Muscle of arm (tissue), 12 donors: ENCODE data around the gene NYNRIN. TPM values are rescaled to one million over a fixed set of nuclear protein-coding genes. Genes with fewer than 3 reads are reported as not detected.

Experiments
- DNase-seq: peaks from one replicate; pipeline ENCODE4 v3.0.0-alpha.2; 2013
- polyA plus RNA-seq, 12 donors: library from polyadenylated mRNA; unstranded; fragments of 120-200 nt; gene quantifications; one replicate each; pipeline ENCODE4 v1.2.1, GENCODE V29; 2013; ENCODE audit not compliant: insufficient read length in 12 of 12

Gene NYNRIN
- polyA plus RNA-seq, 12 donors, result 19.2 to 60.0 (median 30.0) TPM

DNA sequence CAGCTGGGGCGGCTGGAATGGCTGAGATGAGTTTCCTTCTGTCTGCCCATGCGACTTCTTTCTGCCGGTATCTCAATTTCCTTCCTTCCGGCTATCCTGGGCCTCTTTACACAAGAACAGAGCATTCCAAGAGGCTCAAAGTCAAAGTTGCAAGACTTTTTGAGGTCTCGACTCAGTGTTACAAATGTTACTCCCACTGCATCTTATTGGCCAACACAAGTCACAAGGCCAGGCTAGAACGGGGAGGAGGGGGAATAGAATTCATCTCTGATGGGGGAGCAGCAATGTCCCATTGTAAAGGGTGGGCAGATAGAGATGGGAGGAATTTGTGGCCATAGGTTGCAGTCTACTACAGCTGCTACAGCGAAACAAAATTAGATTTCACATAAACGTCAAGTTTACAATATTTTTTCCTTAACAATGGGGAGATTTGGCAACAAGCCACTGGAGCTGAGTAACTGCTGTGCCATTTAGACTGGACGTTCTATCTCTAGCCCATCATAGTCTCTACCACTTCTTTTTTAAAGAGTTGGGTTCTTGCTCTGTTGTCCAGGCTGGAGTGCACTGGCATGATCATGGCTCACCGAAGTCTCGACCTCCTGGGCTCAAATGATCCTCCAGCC lies 9.5 kb upstream of the NYNRIN start:
- DNase-seq, result no peak

DNA sequence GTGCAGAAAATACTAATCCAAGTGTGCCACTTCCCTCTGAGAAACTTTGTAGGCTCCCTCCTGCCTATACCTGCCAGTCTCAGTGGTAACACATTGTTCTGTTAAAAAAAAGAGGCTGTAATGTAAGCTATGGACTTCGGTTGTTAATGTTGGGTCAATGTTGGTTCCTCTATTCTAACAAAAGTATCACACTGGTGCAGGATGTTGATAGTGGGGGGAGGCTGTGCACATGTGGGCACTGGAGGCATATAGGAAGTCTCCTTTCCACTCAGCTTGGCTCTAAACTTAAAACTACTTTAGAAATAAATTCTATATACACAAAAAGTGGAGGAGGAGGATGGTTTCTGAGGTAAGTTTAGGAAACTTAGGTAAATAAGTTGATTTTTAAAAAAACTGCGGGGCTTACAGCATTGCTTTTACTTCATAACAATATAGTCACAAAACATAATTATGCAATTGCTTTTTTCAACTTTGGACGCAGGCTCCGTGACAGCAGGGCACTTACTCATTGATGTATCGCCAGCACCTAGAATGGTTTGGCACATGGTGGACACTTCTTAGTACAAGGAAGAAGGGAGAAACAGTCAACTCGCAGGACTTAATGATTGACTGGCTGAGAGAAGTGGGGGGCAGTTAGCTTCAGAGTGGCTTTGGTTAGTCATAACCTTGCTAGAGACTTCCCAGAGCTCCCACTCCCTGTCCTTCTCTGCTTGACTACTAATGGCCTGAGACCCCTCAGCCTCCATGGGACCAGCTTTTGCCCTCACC lies 7.9 kb upstream of the NYNRIN start:
- no peak for DNase-seq

DNA sequence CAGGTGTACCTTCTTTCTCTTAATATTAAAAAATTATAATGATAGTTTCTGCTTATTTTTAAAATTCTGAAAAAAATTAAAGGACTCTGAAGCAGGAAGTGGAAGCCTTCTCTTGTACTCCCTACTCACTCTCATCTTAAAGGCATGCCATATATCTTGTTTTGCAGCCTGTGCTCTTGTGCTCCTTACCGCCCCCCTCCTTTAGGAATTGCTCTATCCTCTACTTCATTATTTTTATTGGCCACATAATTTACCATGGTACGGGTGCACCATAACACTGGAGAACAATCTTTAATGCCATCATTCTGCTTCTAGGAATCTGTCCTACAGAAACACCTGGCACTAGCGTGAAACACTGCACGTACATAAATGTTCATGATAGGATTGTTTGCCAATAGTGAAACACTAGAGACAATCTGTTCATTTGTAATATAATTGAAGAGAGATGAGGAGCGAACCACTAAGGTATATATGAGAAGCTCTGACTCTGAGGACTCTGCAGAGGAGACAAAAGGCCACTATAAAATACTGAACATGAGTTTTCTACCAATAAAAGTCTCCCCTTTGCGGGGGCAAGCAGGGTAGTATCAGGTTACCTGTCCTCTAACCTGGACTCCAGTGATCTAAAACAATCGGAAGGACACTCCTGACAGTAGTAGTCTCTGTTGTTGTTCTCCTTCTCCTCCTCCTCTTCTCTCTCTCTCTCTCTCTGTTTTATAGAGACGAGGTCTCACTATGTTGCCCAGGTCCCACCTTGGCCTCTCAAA lies 6.3 kb upstream of the NYNRIN start:
- DNase-seq, result no peak

DNA sequence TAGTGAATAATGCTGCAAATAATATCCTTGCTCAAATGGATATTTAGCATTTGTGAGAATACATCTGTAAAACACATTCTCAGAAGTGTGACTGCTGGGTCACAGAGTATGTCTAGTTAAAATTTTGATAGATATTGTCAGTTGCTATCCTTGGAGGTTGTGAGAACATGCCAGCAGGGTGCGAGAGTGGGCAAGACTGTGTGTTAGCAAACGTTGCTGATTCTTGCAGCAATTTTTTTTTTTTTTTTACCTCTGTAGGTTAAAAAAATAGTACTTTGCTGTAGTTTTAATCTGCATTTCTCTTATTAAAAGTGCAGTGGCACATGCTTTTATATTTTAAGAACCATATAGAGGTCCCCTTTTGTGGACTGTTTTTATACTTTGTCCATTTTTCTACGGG lies 4.5 kb upstream of the NYNRIN start:
- DNase-seq, result no peak

DNA sequence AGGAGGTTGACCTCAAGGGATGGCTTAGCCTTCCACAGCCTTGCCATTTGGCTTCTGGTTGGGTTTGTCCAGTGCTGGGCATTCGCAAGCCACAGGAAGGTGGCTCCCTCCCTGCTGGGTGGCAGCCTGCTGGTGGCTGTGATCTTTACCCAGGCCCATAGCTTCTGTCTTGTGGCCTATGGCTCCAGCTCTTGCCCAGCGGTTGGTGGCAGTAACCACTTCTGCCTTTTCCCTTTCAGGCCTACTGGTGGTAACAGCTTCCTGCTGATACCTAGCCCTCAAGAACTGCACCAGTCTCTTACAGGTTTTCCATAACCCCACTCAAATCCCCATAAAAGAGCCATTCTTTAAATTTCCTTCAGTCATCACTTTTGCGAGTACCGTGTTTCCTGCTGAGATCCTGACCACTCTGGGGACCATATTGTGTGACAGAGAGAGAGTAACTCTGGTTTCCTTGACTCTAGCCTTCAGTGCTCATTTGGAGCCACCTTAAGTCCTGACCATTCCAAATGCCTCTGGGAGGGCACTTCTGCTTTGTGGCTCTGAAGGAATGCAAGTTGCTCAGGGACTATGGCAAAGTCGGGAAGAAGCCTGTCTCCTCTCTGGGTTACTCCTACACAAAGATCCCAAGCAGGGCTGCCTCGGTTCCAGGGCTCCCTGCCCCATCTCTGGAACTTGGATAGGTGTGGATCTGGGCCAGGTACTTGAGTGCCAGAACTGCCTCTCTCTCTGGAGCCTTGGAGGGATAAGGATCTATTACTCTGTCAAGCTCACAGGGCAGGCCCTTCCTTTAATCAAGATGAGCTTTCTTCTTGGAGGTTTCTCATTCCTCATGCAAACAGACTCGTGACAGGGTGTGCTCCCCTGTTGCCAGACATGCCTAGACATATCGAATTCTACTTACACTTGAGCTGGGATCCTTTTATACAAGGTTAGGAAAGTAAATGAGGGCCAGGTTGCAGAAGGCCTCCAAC lies 2.9 kb upstream of the NYNRIN start:
- no peak for DNase-seq

DNA sequence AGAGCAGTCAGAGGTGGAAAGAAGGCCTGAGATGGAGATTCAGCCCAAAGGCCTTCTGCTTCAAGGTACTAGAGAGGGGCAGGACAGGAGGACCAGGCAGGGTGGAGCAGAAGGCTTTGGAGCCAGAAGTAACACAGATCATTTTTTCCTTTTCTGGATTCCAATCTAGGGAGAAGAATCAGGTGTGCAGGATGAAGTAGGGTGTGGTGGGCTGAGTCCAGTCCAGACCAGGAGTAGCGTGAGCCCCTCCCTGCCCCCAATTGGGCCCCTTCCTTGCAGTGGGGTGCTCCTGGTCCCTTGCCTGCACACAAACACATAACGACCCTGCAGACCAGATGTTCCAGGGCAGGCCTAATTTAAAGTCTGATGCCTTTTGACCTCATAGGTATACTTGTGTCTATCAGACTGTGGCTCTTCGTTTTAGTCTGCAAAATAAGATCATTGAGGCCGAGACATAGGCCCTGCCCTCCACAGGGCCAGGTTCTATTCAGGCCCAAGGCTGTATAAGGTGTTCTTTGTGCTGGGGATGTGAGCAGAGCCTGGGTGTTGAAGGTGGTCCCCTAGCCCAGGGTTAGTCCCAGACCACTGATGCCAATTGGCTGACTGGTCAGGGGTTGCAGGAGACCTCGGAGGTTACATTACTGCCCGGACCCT lies 1.0 kb upstream of the NYNRIN start:
- DNase-seq, result no peak

DNA sequence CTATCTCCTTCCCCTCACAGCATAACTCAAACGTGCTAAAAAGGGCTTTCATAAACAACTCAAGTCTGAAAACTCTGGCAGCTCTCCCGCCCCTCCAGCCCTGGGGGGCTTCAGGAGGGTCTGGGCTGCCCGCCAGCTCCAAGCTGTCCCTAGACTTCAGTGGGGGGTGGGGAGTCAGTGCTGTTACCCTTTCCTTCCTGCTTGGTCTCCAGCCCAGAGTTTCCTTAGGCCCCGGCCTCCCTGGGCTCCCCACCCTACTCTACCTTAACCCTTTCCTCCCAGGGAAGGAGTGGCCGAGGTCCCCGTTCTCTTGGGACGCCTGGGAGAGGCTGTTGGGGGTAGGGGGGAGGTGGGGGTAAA lies 530 bp upstream of the NYNRIN start:
- DNase-seq, result peak; percentile 68

DNA sequence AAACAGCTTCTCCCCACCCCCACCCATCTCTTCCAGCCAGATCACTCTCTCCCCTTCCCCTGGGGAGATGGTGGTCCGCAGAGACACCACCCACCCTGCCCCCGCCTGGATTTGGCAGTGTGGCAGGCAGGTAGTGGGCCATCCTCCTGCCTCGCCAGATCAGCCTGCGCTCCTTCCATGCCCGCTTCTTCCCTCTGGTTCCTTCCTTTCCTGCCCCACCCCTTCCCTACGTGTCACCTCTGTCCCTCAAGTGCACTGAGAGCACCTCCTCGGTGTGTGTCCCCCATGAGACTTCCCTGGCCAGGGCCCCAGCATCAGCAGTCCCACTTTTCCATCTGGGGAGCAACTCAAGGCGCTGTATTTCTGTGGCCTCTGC lies 632 bp downstream of the NYNRIN start:
- no peak for DNase-seq

DNA sequence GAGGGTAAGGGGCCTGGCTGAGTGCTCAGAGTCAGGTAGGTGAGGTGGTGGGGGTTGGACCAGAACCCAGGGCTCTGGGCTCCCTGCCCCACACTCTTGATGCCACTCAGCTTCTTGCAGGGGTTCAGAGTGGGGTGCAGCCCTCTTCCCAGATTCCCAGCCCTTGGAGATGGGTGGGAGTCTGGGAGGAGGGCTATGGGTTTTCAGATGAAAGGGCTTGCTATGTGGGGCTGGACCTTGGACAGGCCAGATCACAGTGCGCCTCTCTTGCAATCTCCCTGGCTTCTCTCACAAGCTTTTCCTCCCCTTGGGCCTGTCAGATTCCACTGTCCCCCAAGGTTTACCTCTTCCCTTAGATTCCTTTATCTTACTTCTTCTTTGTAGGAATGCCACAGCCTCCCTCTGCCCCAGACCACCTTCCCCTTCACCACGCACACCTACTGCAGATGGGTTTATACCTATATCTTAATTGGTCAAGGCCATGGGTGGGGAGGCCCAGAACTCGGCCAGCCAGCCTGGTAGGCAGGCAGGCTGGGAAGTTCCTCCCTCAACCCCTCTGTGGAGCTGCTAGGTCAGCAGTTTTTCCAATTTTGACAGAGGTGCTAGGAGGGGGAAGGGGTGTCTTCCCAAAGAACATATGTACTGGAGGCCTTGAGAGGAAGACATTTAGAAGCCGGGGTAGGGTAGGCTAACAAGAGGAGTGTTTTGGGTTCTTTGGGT lies 1.4 kb downstream of the NYNRIN start:
- DNase-seq, result no peak

DNA sequence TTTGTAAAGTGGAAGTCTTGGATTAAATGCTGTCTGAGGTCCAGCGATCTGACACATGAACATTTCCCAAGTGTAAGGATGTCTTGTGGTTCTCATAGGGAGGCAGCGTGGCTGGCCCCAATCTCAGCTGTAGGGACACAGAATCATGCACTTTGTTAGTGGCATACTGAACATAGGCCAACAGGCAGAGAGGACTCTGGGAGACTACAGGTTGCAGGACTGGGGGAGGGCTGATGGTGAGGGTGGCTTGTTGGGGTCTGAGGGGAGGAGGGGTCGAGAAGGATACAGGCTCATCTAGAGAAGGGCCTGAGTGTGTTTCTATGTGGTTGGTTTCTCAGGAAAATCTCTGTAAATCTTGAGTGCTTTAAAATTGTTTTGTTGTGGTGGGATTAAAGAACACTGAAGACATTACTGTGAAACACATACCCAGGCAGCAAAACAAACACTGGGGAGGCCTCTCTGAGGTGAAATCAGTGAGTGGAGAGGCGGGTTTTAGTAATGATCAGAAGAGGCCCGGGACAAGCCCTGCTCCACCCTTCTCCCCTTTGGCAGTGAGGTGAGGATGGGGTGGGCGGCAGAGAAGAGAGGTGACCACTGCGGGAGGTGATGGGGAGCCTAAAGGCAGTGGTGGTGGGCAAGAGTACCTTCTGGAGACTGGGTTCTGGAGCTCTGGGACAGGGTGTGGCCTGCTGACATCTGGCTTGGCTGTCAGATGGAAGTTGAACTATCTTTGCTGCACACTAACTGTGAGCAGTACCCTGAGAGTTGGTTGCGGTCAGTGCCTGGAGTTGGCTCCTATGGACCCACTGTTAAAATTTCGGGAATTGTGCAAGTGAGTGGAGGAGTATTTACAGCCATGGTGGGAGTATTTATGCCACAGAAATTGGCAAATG lies 3.3 kb downstream of the NYNRIN start:
- no peak for DNase-seq

DNA sequence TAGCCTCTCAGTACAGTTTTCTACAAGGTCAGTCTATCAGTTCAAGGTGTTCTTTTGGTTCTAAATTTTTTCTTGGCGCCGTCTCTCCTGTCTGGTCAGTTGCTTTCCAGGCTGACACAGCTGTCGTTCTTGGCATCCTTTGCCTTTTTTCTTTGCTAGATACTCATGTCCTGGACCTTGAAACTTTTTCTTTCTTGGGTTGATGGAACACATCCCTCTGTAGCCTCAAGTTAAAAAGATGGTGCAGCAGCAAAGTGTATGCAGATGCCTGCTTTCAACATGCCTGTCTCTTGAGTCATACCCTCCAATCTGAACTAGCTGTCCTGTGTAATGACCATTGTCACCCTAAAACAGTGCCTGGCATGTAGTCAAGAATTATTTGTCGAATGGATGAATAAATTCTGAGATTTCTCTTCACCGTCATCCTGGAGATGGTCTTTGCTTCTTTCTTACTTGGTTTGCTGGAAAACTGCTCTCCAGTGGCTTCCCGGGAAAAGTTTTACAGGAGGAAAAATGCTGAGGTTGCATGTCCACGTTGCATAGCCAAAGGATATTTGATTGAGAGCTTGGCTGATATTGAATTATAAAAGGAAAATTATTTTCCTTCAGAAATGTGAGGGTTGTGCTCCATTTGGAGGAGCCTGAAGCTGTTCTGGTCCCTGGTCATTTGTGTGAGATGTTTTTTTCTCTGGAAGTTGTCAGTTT lies 4.6 kb downstream of the NYNRIN start:
- DNase-seq, result peak; percentile 62

DNA sequence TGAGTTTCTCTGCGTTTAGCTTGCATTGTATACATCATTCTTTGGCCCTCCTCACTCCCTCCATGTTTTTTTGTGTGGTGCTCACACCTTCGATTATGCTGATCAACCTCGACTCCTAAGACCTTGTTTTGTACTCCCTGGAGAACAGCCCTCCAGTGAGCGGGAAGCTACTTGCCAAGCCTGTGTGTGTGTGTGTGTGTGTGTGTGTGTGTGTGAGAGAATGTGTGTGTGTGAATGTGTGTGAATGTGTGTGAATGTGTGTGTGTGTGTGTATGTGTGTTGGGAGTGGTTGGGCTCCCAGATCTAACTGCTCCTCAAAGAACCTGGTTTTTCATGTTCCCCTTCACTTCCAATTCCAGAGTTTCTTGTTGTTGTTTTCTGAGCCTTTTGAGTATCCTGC lies 6.0 kb downstream of the NYNRIN start:
- DNase-seq, result no peak

DNA sequence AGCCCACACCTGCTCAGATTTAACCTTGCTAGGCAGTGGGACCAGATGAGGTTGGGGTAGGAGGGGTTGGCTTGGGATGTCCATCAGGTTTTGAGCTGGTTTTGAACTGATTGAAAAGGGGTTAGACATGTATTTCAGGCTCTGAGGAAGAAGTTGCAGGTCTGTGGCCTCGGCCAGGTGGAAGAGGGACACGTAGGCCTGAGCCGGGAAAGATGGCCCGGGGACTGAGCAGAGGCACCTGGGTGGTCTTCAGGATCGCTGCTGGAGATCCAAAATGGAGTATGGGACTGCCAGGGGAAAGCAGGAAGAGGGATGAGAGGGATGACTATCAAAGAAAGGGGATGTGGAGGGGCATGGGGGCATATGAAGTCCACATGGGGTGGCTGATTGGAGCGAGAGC lies 7.6 kb downstream of the NYNRIN start:
- no peak for DNase-seq

DNA sequence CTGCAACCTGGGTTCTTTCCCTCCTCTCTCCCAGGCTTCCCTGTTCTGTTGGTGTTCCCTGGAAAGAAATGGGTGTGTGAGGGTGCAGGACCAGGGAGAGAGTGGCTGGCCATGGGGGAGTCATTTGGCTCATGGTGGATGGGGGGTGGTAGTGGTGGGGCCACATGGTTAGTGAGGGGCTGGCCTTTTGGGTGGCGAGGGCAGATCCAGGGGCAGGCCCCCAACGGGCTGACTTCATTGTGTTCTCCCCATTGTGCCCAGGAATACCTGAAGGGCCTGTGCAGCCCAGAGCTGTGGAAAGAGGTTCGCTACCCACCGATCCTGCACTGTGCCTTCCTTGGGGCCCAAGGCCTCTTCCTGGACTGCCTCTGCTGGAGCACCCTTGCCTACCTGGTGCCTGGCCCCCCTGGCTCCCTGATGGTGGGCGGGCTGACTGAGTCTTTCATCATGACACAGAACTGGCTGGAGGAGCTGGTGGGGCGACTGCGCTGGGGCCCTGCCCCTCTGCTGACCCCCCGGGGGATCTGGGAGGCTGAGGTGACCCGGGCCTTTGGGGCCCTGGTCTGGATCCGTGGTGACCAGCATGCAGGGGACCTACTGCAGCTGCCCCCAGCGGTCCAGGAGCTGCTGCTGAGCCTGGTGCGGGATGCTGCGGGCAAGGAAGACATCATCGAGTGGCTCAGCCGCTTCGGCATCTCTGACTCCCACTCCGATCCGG lies 9.0 kb downstream of the NYNRIN start:
- DNase-seq, result no peak

DNA sequence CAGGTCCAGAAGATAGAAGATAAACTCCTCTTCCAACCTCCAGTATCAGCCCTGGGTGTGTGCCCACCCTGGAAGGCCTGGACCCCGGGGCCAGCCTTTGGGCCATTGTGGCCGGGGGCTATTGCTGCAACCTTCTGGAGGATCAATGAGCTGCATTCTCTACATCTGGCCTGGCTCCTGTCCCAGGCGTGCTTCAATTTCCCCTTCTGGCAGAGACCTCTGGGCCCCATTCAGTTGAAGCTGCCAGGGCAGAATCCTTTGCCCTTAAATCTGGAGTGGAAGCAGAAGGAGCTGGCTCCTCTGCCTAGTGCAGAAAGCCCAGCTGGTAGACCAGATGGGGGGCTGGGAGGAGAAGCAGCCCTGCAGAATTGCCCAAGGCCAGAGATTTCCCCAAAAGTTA lies 10.0 kb downstream of the NYNRIN start:
- no peak for DNase-seq

DNA sequence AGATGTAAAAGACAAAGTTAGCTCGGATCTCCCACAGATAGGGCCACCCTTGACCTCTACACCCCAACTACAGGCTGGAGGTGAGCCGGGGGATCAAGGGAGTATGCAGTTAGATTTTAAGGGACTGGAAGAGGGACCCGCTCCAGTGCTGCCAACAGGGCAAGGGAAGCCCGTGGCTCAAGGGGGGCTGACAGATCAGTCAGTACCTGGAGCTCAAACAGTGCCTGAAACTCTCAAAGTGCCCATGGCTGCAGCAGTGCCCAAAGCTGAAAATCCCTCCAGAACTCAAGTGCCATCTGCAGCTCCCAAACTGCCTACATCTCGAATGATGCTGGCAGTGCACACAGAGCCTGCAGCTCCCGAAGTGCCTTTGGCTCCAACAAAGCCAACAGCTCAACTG lies 10.4 kb downstream of the NYNRIN start:
- no peak for DNase-seq

DNA sequence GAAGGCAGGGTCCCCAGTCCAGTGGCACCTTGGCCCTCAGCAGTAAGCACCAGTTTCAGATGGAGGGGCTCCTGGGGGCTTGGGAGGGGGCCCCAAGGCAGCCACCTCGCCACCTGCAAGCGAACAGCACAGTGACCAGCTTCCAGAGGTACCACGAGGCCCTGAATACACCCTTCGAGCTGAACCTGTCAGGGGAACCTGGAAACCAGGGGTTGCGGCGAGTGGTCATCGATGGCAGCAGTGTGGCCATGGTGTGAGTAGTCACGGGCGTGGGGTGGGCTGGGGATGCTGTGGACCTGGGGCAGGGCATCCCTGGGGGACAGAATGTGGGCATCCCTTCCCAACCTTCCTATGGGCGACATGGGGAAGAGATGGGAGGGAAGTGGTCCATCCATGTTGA lies 11.2 kb downstream of the NYNRIN start:
- DNase-seq, result no peak
